ENCODE data around the gene CALB2.
A peak's percentile ranks its signal among the peaks of the same experiment; 100 is the strongest.

The CALB2 gene

GRCh38 chr16:71364133-71364681 lies 5.7 kb downstream of the CALB2 start:
- H4K20me1 ChIP-seq (ENCODE audit: insufficient read depth, low read length, poor library complexity, severe bottlenecking), result no peaks in the 10 kb centered on the region
- no peaks in the 10 kb centered on the region for H3K36me3 ChIP-seq (ENCODE audit: insufficient read depth, low read length)
- no peaks in the 10 kb centered on the region for H3K27me3 ChIP-seq (ENCODE audit: insufficient read depth, low read length, poor library complexity, severe bottlenecking)
- TF ChIP-seq, protein P1, sequence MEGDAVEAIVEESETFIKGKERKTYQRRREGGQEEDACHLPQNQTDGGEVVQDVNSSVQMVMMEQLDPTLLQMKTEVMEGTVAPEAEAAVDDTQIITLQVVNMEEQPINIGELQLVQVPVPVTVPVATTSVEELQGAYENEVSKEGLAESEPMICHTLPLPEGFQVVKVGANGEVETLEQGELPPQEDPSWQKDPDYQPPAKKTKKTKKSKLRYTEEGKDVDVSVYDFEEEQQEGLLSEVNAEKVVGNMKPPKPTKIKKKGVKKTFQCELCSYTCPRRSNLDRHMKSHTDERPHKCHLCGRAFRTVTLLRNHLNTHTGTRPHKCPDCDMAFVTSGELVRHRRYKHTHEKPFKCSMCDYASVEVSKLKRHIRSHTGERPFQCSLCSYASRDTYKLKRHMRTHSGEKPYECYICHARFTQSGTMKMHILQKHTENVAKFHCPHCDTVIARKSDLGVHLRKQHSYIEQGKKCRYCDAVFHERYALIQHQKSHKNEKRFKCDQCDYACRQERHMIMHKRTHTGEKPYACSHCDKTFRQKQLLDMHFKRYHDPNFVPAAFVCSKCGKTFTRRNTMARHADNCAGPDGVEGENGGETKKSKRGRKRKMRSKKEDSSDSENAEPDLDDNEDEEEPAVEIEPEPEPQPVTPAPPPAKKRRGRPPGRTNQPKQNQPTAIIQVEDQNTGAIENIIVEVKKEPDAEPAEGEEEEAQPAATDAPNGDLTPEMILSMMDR (conservative IDR thresholded peaks at IDR 0.05; ENCODE audit: low read length), result no peak
- TF ChIP-seq EZH2phosphoT487 (IDR thresholded peaks at IDR 0.05; ENCODE audit: borderline replicate concordance), result no peak
- H3K9ac ChIP-seq (ENCODE audit: low read depth, low read length, poor library complexity, severe bottlenecking), result no peak overlapping the region
- H3F3A ChIP-seq (ENCODE audit: low read depth), result no peaks in the 10 kb centered on the region
- no peaks in the 10 kb centered on the region for H3K4me1 ChIP-seq (ENCODE audit: insufficient read depth, low read length, poor library complexity, severe bottlenecking)
- H3K79me2 ChIP-seq (ENCODE audit: insufficient read depth, low read length), result no peaks in the 10 kb centered on the region
- H3K9me3 ChIP-seq (ENCODE audit: insufficient read depth, low read depth, low read length), result no peaks in the 10 kb centered on the region
- H3K4me2 ChIP-seq (ENCODE audit: low read depth, low read length, poor library complexity, severe bottlenecking), result no peak overlapping the region
- no peaks in the 10 kb centered on the region for H3K9me2 ChIP-seq (replicated peaks; ENCODE audit: low read depth, low read length)
- H3K4me3 ChIP-seq (ENCODE audit: low read length, poor library complexity, severe bottlenecking), result no peak overlapping the region
- no peak overlapping the region for H2AFZ ChIP-seq (ENCODE audit: low read length)

DNA sequence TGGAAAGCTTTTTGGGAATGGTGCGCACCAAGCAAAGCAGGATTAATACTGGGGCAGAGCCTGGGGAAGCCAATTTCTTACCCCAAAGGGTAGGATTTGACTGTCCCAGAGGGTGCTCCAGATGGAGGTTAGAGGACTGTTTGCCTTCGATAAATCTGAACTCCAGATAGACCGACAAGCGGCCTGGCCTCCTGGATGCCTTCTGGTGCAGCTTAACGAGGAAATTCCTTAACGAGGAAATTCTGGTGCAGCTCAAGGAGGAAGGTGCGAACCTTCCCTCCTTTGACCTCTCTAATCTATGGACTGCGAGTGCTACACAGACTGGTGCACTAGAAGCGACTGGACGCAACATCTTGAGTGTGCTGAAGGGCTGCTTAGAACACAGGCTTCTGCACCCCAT lies 6.5 kb downstream of the CALB2 start:
- no peak overlapping the region for H3K4me3 ChIP-seq (ENCODE audit: low read length, poor library complexity, severe bottlenecking)
- H4K20me1 ChIP-seq (ENCODE audit: insufficient read depth, low read length, poor library complexity, severe bottlenecking), result no peaks in the 10 kb centered on the region
- H3K4me1 ChIP-seq (ENCODE audit: insufficient read depth, low read length, poor library complexity, severe bottlenecking), result no peaks in the 10 kb centered on the region
- H3K27me3 ChIP-seq (ENCODE audit: insufficient read depth, low read length, poor library complexity, severe bottlenecking), result no peaks in the 10 kb centered on the region
- no peak for TF ChIP-seq EZH2phosphoT487 (IDR thresholded peaks at IDR 0.05; ENCODE audit: borderline replicate concordance)
- TF ChIP-seq, protein P1 (conservative IDR thresholded peaks at IDR 0.05; ENCODE audit: low read length), result no peak
- no peaks in the 10 kb centered on the region for H3K36me3 ChIP-seq (ENCODE audit: insufficient read depth, low read length)
- no peaks in the 10 kb centered on the region for H3K9me3 ChIP-seq (ENCODE audit: insufficient read depth, low read depth, low read length)
- H3K9ac ChIP-seq (ENCODE audit: low read depth, low read length, poor library complexity, severe bottlenecking), result no peak overlapping the region
- H3K79me2 ChIP-seq (ENCODE audit: insufficient read depth, low read length), result no peaks in the 10 kb centered on the region
- no peak overlapping the region for H3K4me2 ChIP-seq (ENCODE audit: low read depth, low read length, poor library complexity, severe bottlenecking)
- no peaks in the 10 kb centered on the region for H3F3A ChIP-seq (ENCODE audit: low read depth)
- H2AFZ ChIP-seq (ENCODE audit: low read length), result no peak overlapping the region
- no peaks in the 10 kb centered on the region for H3K9me2 ChIP-seq (replicated peaks; ENCODE audit: low read depth, low read length)

GRCh38 chr16:71367241-71367976 lies 8.9 kb downstream of the CALB2 start:
- Histone ChIP-seq H3F3A (ENCODE audit: low read depth) (no peaks in the 10 kb centered on the region), H3K4me2 (ENCODE audit: low read depth, low read length, poor library complexity, severe bottlenecking) (no peak overlapping the region)

More at GRCh38 chr16:71367241-71367976, 8.9 kb downstream of the CALB2 start:
- H3K9ac ChIP-seq (ENCODE audit: low read depth, low read length, poor library complexity, severe bottlenecking), result no peak overlapping the region
- no peaks in the 10 kb centered on the region for H3K9me2 ChIP-seq (replicated peaks; ENCODE audit: low read depth, low read length)
- H3K27me3 ChIP-seq (ENCODE audit: insufficient read depth, low read length, poor library complexity, severe bottlenecking), result no peaks in the 10 kb centered on the region
- TF ChIP-seq, protein P1 (conservative IDR thresholded peaks at IDR 0.05; ENCODE audit: low read length), result peak; percentile 79
- TF ChIP-seq EZH2phosphoT487 (IDR thresholded peaks at IDR 0.05; ENCODE audit: borderline replicate concordance), result no peak
- no peaks in the 10 kb centered on the region for H3K4me1 ChIP-seq (ENCODE audit: insufficient read depth, low read length, poor library complexity, severe bottlenecking)
- H3K4me3 ChIP-seq (ENCODE audit: low read length, poor library complexity, severe bottlenecking), result no peak overlapping the region
- no peaks in the 10 kb centered on the region for H4K20me1 ChIP-seq (ENCODE audit: insufficient read depth, low read length, poor library complexity, severe bottlenecking)
- no peaks in the 10 kb centered on the region for H3K9me3 ChIP-seq (ENCODE audit: insufficient read depth, low read depth, low read length)
- H2AFZ ChIP-seq (ENCODE audit: low read length), result no peak overlapping the region
- no peaks in the 10 kb centered on the region for H3K36me3 ChIP-seq (ENCODE audit: insufficient read depth, low read length)
- H3K79me2 ChIP-seq (ENCODE audit: insufficient read depth, low read length), result no peaks in the 10 kb centered on the region

Data from Loucy (cell line).